Ishikawa (cell line): ENCODE results near the gene SURF6.

Experiments used
- CEBPB ChIP-seq: IDR thresholded peaks from 2 replicates; pipeline ENCODE4 v1.6.1; 2012
- CREB1 ChIP-seq: IDR thresholded peaks from 2 replicates; pipeline ENCODE4 v1.6.1; 2012; ENCODE audit warnings: low read depth
- EGR1 ChIP-seq: IDR thresholded peaks from 2 replicates; pipeline ENCODE4 v1.6.1; 2012
- EP300 ChIP-seq: IDR thresholded peaks from 2 replicates; pipeline ENCODE4 v1.6.1; 2012; ENCODE audit warnings: borderline replicate concordance
- FOXM1 ChIP-seq: IDR thresholded peaks from 2 replicates; pipeline ENCODE4 v1.6.1; 2012; ENCODE audit warnings: low read depth, borderline replicate concordance
- NFIC ChIP-seq: IDR thresholded peaks from 2 replicates; pipeline ENCODE4 v1.6.1; 2012
- RAD21 ChIP-seq: IDR thresholded peaks from 2 replicates; pipeline ENCODE4 v1.6.1; 2012; ENCODE audit warnings: low read depth
- TAF1 ChIP-seq: IDR thresholded peaks from 2 replicates; pipeline ENCODE4 v1.6.1; 2012; ENCODE audit warnings: low read depth, mild to moderate bottlenecking
- TCF12 ChIP-seq: IDR thresholded peaks from 2 replicates; pipeline ENCODE4 v1.6.1; 2012; ENCODE audit warnings: low read depth
- TEAD4 ChIP-seq: IDR thresholded peaks from 2 replicates; pipeline ENCODE4 v1.6.1; 2012
- YY1 ChIP-seq: IDR thresholded peaks from 2 replicates; pipeline ENCODE4 v1.6.1; 2012; ENCODE audit warnings: low read depth
- ZBTB7A ChIP-seq: IDR thresholded peaks from 2 replicates; pipeline ENCODE4 v1.6.1; 2012; ENCODE audit warnings: low read depth
- TF ChIP-seq, protein P1 (sequence below): IDR thresholded peaks from 2 replicates; pipeline ENCODE4 v1.6.1; 2012; ENCODE audit warnings: low read depth, mild to moderate bottlenecking
- TF ChIP-seq, protein P2 (sequence below): IDR thresholded peaks from 2 replicates; pipeline ENCODE4 v1.6.1; 2012
- TF ChIP-seq, protein P3 (sequence below): IDR thresholded peaks from 2 replicates; pipeline ENCODE4 v1.6.1; 2012

Gene SURF6

DNA sequence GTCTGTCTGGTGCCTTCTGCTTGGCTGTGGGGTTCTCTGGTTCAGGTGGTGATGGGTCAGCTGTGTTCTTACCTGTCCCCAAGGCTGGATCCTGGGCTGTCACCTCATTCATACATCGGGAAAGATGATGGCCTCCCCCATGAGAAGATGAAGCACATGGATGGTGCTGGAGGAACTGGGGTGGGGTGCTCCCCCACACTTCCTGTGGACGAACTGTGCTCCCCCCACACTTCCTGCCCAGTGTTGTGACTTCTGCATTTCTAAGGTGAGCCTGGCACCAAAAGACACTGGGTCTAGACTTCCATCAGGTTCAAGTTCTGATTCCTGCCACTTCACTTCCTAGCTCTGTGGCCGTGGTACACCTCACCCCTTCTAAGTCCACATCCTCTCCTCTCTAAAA is 4.3 kb upstream of the SURF6 start:
- TF ChIP-seq TAF1 (no peak), TCF12 (no peak), NFIC (no peak), EP300 (no peak), EGR1 (no peak), TEAD4 (no peak)

DNA sequence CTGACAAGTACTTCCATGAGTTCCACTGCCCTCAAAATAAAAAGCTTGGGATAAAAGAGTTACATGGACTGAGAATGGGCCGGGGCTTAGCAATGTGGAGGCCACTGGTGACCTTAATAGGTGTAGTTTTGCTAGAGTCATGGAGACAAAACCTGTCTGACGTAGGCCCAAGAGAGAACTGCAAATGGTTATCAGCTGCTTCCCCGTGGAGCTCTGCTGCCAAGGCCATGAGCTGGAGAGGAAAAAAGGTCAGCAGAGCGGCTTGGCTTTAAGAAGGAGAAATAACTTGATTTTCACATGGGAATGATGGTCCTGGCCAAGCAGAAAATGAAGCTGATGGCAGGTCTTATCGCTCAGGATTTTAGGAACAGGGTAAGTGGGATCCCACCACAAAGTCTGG is 3.7 kb upstream of the SURF6 start:
- no peak for TF ChIP-seq NFIC

DNA sequence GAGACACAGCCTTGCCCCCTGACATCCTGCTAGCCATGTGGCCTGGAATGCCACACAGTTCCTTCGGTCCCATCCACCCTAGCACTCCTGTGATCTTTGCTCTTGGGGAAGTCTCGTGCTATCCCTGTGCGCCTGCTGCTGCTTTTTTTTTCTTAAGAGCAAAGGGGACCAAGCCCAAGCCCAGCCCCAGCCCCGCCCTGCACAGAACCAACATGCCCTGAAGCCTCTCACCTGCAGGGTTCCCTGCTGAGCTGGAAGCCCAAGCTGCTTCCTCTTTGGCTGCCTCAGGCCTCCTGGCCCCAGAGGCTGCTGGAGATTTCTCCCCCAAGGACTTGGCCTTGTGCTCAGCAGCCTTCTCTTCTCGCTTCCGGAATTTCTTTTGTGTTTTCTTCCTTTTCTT is 1.8 kb downstream of the SURF6 start:
- TF ChIP-seq, protein P1, sequence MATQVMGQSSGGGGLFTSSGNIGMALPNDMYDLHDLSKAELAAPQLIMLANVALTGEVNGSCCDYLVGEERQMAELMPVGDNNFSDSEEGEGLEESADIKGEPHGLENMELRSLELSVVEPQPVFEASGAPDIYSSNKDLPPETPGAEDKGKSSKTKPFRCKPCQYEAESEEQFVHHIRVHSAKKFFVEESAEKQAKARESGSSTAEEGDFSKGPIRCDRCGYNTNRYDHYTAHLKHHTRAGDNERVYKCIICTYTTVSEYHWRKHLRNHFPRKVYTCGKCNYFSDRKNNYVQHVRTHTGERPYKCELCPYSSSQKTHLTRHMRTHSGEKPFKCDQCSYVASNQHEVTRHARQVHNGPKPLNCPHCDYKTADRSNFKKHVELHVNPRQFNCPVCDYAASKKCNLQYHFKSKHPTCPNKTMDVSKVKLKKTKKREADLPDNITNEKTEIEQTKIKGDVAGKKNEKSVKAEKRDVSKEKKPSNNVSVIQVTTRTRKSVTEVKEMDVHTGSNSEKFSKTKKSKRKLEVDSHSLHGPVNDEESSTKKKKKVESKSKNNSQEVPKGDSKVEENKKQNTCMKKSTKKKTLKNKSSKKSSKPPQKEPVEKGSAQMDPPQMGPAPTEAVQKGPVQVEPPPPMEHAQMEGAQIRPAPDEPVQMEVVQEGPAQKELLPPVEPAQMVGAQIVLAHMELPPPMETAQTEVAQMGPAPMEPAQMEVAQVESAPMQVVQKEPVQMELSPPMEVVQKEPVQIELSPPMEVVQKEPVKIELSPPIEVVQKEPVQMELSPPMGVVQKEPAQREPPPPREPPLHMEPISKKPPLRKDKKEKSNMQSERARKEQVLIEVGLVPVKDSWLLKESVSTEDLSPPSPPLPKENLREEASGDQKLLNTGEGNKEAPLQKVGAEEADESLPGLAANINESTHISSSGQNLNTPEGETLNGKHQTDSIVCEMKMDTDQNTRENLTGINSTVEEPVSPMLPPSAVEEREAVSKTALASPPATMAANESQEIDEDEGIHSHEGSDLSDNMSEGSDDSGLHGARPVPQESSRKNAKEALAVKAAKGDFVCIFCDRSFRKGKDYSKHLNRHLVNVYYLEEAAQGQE, result no peak
- TF ChIP-seq YY1, result no peak
- TF ChIP-seq, protein P2, sequence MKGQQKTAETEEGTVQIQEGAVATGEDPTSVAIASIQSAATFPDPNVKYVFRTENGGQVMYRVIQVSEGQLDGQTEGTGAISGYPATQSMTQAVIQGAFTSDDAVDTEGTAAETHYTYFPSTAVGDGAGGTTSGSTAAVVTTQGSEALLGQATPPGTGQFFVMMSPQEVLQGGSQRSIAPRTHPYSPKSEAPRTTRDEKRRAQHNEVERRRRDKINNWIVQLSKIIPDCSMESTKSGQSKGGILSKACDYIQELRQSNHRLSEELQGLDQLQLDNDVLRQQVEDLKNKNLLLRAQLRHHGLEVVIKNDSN, result no peak
- no peak for TF ChIP-seq TEAD4
- TF ChIP-seq TCF12, result no peak
- no peak for TF ChIP-seq CEBPB
- no peak for TF ChIP-seq ZBTB7A
- no peak for TF ChIP-seq EP300
- no peak for TF ChIP-seq RAD21
- TF ChIP-seq, protein P3, sequence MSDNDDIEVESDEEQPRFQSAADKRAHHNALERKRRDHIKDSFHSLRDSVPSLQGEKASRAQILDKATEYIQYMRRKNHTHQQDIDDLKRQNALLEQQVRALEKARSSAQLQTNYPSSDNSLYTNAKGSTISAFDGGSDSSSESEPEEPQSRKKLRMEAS, result no peak
- TF ChIP-seq CREB1, result no peak
- TF ChIP-seq NFIC, result no peak
- TF ChIP-seq EGR1, result no peak
- no peak for TF ChIP-seq TAF1
- no peak for TF ChIP-seq FOXM1

DNA sequence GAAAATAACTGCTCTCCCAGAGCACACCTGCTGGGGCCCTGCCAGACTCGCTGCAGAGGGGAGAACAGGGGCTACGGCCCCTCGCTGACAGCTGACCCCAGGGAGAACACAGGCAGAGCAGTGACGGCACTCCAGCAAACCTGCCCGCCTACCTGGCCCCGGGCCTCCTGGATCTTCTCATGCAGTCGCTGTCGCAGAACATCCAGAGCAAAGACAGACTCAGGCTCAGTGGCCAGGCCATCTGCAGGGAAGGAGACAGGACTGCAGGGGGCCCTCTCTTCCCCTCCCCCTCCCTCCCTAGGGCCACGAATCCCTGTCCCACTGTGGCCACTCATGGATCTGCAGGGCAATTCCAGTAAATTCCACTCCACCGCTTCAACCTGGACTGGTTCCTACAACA is 2.4 kb downstream of the SURF6 start:
- TF ChIP-seq NFIC (no peak), TCF12 (no peak), RAD21 (no peak), TEAD4 (no peak)

DNA sequence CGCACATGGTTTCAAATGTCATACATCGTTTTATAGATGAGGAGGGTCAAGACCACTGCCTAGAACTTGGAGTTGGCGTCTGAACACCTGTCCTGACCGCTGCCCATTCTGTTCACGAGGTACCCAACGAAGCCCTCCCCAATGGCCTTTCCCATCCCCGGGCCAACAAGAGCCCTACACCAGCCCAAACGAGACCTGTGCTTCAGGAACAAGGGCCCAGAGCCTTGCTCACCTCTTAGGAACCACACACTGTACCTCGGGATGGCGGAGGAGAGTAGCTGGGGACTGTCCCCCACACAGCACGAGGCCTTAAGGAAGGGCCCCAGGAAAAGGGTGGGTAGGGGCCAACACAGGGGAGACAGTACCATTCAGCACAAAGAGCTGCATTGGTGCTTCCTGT is 3.0 kb downstream of the SURF6 start:
- TF ChIP-seq, protein P2, result no peak
- TF ChIP-seq EGR1 (no peak), CREB1 (no peak), TEAD4 (no peak), TCF12 (no peak), CEBPB (no peak), YY1 (no peak), FOXM1 (no peak), TAF1 (no peak), RAD21 (no peak), ZBTB7A (no peak), NFIC (no peak)
- TF ChIP-seq, protein P1, result no peak
- TF ChIP-seq, protein P3, result no peak

DNA sequence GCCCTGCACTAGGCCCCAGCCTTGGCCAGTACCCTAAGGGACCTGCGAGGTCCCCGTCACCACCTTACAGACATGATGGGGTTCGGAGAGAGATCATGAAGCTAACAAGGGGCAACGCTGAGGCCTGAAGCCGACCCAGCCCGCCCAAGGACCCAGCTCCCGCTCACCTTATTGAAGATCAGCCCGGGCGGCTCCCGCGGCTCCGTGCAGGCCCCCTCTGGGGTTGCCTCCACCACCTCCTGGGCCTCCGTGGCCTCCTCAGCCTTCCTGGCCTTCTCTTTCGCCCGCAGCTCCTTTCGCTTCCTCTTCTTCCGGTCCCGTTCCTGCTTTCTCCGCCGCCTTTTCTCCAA is 3.6 kb downstream of the SURF6 start:
- no peak for TF ChIP-seq YY1
- no peak for TF ChIP-seq EGR1
- TF ChIP-seq, protein P1, result no peak
- no peak for TF ChIP-seq RAD21
- TF ChIP-seq, protein P2, result no peak
- TF ChIP-seq EP300, result no peak
- TF ChIP-seq ZBTB7A, result no peak
- no peak for TF ChIP-seq CEBPB
